Measurements from ENCODE around the gene AOPEP.

AOPEP gene

DNA sequence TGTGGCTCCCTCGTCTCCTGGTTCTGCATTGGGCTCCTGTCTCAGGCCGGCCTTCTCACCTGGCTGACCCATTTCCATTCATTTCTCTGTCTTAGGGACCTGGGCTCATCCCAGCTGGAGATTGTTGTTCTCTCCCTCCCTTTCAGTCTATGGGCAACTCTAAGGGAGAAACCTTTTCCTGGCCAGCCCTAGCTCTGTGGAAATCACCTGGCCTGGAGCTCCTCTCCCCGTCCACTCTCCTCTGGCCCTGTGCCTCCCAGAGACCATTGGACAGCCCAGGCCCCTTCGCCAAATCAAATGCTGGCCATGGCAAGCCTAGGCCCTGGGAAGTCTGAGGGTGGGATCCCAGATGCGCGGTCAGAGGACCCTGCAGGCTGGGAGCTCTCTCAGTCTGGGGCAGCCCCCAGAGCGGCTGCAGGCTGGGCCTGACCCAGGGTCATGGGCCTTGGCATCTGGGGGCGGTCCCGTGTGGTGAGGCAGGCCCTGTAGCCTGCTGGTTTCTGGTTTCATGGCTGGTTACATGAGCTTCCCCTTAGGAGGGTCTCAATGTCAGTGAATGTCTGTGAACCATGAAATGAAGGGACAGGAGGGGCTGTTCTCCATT, 253.5 kb downstream of the AOPEP start:
- Histone ChIP-seq H3K79me2 (ENCODE audit: insufficient read depth, low read length) (no peaks in the 10 kb centered on the region), H3K36me3 (ENCODE audit: insufficient read depth, low read length) (no peaks in the 10 kb centered on the region), H3K4me1 (ENCODE audit: insufficient read depth, low read length, severe bottlenecking) (peaks cover 9% of the 10 kb centered on the region), H3K4me3 (ENCODE audit: low read depth, low read length, poor library complexity, severe bottlenecking) (no peak overlapping the region), H4K20me1 (ENCODE audit: insufficient read depth, low read length) (no peaks in the 10 kb centered on the region), H3K9me2 (ENCODE audit: low read depth, low read length) (no peaks in the 10 kb centered on the region), H3K27me3 (ENCODE audit: insufficient read depth, low read length) (no peaks in the 10 kb centered on the region), H2AFZ (ENCODE audit: low read length) (no peak overlapping the region), H3K9ac (ENCODE audit: low read length) (no peak overlapping the region), H3F3A (ENCODE audit: insufficient read depth, low read length) (no peaks in the 10 kb centered on the region), H3K4me2 (ENCODE audit: low read length) (no peak overlapping the region), H3K9me3 (ENCODE audit: low read length) (no peaks in the 10 kb centered on the region), H3K27ac (ENCODE audit: low read depth, low read length, poor library complexity, severe bottlenecking) (no peak overlapping the region)
- TF ChIP-seq, protein P1, sequence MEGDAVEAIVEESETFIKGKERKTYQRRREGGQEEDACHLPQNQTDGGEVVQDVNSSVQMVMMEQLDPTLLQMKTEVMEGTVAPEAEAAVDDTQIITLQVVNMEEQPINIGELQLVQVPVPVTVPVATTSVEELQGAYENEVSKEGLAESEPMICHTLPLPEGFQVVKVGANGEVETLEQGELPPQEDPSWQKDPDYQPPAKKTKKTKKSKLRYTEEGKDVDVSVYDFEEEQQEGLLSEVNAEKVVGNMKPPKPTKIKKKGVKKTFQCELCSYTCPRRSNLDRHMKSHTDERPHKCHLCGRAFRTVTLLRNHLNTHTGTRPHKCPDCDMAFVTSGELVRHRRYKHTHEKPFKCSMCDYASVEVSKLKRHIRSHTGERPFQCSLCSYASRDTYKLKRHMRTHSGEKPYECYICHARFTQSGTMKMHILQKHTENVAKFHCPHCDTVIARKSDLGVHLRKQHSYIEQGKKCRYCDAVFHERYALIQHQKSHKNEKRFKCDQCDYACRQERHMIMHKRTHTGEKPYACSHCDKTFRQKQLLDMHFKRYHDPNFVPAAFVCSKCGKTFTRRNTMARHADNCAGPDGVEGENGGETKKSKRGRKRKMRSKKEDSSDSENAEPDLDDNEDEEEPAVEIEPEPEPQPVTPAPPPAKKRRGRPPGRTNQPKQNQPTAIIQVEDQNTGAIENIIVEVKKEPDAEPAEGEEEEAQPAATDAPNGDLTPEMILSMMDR (IDR thresholded peaks at IDR 0.05; ENCODE audit: low read length) = no peak
- TF ChIP-seq EZH2 (IDR thresholded peaks at IDR 0.05; ENCODE audit: borderline replicate concordance, low read length) = no peak

DNA sequence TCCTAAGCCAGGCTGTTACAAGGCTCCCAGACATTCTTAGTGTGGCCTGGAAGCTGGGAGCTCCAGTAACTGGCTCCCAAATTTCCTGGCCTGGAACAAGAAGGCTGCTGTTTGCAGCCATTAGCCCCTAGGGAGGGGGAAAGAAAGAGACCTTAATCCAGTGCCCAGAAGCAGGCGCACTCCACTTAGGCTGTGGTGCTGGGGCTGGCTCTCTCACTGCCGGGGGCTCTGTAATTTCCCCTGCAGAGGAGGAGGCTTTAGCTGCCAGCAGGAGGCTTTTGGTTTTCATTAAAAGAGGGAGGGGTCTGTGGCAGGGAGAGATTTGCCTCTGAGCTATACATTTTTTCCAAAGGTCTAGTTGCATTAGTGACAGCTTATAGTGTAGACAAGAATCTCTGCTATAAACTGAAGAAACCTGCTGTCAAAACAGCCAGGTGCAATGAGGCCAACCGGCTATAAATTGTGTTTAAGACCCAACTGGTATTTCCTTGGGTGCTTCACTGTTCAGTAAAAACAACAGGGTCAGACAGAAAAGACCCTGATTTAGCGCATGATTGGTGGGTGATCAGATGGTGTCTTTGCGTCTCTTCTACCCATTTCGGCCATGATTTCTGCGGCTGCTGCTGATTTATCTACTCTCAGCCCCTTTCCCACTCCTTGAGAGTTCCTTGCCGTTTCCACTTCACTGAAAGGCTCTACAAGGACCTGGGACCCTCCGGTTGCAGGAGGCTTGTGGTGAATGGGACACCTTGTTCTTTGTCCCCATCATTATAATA, 254.6 kb downstream of the AOPEP start:
- Histone ChIP-seq H2AFZ (ENCODE audit: low read length) (no peak overlapping the region), H3K9me3 (ENCODE audit: low read length) (no peaks in the 10 kb centered on the region), H3K79me2 (ENCODE audit: insufficient read depth, low read length) (no peaks in the 10 kb centered on the region), H3K27ac (ENCODE audit: low read depth, low read length, poor library complexity, severe bottlenecking) (no peak overlapping the region), H3K4me3 (ENCODE audit: low read depth, low read length, poor library complexity, severe bottlenecking) (no peak overlapping the region), H3K9ac (ENCODE audit: low read length) (no peak overlapping the region), H3K4me1 (ENCODE audit: insufficient read depth, low read length, severe bottlenecking) (peaks cover 9% of the 10 kb centered on the region), H3K27me3 (ENCODE audit: insufficient read depth, low read length) (no peaks in the 10 kb centered on the region), H4K20me1 (ENCODE audit: insufficient read depth, low read length) (no peaks in the 10 kb centered on the region), H3K36me3 (ENCODE audit: insufficient read depth, low read length) (no peaks in the 10 kb centered on the region), H3K9me2 (ENCODE audit: low read depth, low read length) (no peaks in the 10 kb centered on the region), H3F3A (ENCODE audit: insufficient read depth, low read length) (no peaks in the 10 kb centered on the region), H3K4me2 (ENCODE audit: low read length) (no peak overlapping the region)
- no peak for TF ChIP-seq EZH2 (IDR thresholded peaks at IDR 0.05; ENCODE audit: borderline replicate concordance, low read length)
- TF ChIP-seq, protein P1 (IDR thresholded peaks at IDR 0.05; ENCODE audit: low read length) = no peak

DNA sequence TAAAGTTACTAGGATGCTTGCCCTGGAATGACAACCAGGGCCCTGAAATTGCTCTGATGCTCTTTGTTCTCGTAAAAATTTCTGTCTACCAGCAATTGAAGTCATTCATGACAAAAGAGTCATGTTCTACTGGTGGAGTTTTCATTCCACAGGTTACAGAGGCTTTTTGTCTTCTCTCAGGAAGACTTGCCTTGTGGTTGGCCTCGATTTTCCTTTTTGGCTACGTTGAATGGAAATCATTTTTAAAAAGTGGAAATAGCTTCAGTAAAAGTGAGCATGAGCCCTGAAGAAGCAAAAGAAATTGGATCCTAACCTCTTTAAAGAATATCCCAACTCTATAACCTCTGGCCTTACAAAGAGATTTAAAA, 255.2 kb downstream of the AOPEP start:
- H3K27ac ChIP-seq (ENCODE audit: low read depth, low read length, poor library complexity, severe bottlenecking) = no peak overlapping the region
- H3K4me1 ChIP-seq (ENCODE audit: insufficient read depth, low read length, severe bottlenecking) = peaks cover 9% of the 10 kb centered on the region
- H3K9me3 ChIP-seq (ENCODE audit: low read length) = no peaks in the 10 kb centered on the region
- TF ChIP-seq EZH2 (IDR thresholded peaks at IDR 0.05; ENCODE audit: borderline replicate concordance, low read length) = no peak
- TF ChIP-seq, protein P1 (IDR thresholded peaks at IDR 0.05; ENCODE audit: low read length) = no peak
- H3F3A ChIP-seq (ENCODE audit: insufficient read depth, low read length) = no peaks in the 10 kb centered on the region
- no peaks in the 10 kb centered on the region for H3K36me3 ChIP-seq (ENCODE audit: insufficient read depth, low read length)
- H2AFZ ChIP-seq (ENCODE audit: low read length) = no peak overlapping the region
- no peak overlapping the region for H3K4me2 ChIP-seq (ENCODE audit: low read length)
- H3K79me2 ChIP-seq (ENCODE audit: insufficient read depth, low read length) = no peaks in the 10 kb centered on the region
- no peaks in the 10 kb centered on the region for H3K9me2 ChIP-seq (ENCODE audit: low read depth, low read length)
- H3K27me3 ChIP-seq (ENCODE audit: insufficient read depth, low read length) = no peaks in the 10 kb centered on the region
- no peak overlapping the region for H3K9ac ChIP-seq (ENCODE audit: low read length)
- no peak overlapping the region for H3K4me3 ChIP-seq (ENCODE audit: low read depth, low read length, poor library complexity, severe bottlenecking)
- H4K20me1 ChIP-seq (ENCODE audit: insufficient read depth, low read length) = no peaks in the 10 kb centered on the region

All from OCI-LY1 (cell line).